Lung microvascular endothelial cell (primary cell): Measurements from ENCODE around the gene CCDC154. TPM values are rescaled to one million over a fixed set of nuclear protein-coding genes. Genes with fewer than 3 reads are reported as not detected.

Source experiments
- DNase-seq, 2 donors: peaks; one replicate each; pipeline versions ENCODE4 v3.0.0 to v3.0.0-alpha.2; 2010; ENCODE audit warnings: low read depth in 2 of 2
- total RNA-seq: library from RNA; depleted of rRNA; stranded (reverse); fragments of >200 nt; gene quantifications from 2 replicates; pipeline ENCODE4 v1.2.1, GENCODE V29; 2014

CCDC154 gene
- total RNA-seq, 1 donor from 2014 or later = 0.40 TPM

DNA sequence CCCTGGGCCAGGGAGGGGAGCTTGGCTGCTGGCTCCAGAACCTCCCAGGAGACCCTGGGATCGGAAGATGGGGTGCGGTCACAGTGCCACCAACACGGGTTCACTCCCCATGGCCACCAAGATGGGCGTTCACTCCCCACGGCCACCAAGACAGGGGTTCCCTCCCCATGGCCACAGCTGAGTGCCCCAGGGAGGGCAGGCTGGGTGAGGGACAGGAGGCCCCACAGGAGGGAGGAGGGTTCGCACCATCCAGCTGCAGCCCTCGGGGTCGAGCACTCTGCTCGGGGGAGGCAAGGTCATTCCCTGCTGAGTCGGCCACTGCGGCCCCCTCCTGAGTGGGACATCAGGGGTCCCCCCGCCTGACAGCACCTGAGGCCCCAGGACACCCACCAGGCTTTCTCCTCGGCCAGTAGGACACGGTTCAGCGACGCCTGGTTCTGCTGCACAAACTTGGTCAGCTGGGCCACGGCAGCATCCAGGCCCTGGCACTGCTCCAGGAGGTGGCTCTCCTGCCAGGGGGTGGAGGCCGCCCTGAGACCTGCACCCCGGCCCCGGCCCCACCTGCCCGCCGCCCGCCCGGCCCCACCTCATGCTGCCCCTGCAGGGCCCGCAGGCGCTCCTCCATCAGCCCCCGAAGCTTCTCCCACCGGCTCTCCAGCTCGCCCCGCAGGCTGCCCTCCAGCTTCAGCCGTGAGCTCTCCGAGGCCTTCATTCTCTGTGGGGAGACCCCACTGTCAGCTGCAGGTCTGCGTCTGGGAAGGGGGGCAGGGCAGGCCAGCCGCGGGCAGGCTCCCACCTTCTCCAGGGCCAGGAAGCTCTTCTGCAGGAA lies 5.9 kb downstream of the CCDC154 start:
- DNase-seq = no peak

DNA sequence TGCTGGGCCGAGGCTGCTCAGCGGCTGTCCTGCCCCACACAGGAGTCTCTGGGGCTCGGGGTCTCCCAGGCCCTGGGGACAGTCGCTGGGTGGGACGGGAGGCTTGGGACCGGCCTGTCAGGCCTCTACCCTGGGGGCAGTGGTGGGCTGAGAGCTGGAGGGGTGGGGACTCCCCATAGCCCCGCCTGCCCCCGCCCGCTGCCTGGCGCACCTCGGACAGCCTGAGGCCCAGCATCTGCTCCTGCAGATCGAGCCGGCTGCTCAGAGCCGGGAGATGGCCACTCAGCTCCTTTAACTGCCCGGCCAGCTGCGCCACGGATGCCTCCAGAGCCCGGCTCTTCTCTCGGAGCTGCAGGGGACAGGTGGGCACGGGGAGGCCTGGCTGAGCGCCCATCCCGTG lies 6.8 kb downstream of the CCDC154 start:
- DNase-seq = no peak

DNA sequence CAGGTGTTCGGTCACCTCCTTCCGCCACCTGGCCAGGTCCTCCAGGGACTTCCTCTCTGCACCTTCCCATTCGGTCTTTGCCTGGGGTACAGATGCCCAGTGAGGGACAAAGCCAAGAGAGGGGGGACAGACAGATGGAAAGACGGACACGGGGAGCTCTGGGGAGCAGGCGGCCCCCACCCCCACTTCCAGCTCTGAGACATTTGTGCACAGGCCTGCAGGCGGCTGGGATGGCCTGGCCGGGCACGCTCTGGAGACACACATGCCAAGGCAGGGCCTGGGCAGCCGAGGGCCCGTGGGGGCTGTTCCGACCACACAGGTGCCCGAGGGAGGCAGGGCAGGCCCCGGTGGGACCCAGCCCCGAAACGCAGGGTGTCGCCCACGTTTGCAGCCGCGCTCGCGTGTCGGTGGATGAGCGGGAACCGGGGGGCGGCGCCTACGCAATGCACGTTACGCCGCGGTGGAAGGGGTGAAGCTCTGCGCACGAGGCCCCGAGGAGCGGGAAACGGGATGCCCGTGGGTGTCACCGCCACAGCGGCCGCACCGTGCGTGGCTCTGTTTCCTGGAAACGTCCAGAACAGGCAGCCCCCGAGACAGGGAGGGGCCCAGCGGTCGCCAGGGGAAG lies 7.5 kb downstream of the CCDC154 start:
- DNase-seq = no peak

DNA sequence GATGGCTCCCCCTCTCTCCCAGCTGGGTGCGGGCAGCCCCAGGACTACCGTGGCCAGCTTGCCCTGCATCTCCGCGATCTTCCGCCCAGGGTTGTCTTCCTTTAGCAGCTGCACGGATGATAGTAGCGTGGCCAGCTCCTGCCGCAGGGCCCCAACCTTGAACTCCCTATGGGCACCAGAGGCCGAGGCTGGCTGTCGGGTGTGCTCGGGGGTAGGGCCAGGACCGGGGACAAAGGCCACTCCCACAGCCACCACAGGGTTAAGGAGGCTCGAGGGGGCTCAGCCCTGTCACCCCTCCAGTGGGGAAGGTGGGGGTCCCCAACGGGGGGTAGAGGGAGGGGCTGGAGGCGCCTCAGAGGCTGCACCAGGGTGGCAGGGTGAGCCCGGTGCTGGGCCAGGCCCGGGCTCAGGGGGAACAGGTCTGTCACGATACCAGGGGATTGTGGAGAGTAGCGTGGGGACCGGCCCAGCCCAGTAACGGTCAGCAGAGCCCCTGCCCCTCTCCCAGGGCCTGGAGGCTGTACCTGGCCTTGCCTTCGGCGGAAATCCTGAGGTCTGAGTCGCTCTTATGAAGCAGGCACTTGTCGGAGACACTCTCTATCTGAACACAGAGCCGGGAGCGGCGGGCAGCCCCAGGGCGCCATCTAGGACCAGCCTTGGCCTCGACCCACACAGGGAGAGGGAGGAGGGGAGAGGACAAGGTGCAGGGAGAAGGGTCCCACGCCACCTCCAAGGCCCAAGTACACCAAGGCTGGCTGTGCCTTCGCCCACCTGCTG lies 8.2 kb downstream of the CCDC154 start:
- DNase-seq = no peak

DNA sequence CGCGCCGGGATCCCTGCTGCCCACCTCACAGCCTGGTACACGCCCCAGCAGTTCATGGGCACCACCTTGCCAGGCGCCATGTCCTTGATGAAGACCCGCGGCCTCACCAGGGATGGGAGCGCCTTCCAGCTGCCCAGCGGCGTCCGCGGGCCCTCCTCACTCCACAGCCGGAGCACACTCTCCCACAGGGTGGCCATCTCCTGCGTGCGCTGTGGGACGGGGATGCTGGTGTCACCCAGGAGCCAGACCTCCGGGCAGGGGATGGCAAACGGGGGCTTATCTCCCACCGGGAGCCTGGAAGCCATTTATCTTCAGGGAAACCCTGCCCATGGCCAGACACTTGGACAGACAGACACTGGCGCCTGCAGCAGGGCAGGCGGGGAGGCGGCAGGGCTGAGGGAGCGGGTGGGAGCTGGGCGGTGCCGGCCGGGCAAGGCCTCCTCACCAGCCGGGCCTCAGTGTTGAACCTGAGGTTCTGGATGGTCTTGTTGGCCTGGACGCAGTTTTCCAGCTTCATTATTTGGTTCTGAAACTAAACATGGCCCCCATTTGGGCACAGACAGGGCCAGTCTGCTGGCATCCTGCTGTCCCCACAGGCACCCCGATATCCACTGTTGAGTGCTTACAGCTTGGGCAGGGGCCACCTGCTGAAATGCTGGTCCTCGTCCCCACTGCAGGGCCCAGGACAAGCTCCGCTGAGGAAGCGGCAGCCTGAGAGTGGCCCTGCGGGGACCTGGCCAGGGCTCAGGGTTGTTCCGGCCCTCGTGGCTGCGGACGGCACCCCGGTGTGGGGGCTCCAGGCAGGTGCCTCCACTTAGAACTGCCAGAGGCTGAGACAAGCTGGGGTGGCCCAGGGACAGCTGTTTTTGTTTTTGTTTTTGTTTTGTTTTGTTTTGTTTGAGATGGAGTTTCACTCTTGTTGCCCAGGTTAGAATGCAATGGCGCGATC lies 9.4 kb downstream of the CCDC154 start:
- DNase-seq = no peak

DNA sequence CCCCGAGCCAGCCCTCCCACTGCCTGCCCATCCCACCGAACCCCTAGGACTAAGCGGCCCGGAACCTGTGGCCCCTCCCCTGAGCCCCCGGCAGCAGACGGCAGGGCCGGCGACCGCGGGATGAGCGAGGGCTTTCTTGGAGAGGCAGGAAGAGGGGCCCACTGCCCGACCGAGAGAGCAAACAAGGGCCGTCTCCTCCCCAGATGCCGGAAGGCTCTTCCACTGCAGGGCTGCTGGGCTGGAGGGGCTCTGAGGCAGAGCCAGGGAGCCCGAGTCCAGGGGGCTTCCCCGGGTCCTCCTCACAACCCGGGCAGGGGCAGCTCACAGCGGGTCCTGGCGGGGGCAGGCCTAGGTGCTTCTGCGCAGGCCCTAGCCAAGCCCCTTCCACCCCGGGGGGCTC lies 10.6 kb downstream of the CCDC154 start:
- no peak for DNase-seq

DNA sequence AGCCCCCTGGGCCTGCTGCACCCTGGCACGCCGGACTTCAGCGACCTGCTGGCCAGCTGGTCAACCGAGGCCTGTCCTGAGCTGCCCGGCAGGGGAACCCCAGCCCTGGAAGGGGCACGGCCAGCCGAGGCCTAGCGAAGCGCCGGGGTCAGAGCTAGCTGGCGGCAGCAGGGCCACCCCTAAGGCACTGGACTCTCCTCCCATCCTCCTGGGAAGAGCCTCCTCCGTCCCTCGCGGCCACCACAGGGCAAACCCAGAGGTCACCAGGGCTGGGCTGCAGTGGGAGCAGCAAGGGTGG lies 11.1 kb downstream of the CCDC154 start:
- no peak for DNase-seq

DNA sequence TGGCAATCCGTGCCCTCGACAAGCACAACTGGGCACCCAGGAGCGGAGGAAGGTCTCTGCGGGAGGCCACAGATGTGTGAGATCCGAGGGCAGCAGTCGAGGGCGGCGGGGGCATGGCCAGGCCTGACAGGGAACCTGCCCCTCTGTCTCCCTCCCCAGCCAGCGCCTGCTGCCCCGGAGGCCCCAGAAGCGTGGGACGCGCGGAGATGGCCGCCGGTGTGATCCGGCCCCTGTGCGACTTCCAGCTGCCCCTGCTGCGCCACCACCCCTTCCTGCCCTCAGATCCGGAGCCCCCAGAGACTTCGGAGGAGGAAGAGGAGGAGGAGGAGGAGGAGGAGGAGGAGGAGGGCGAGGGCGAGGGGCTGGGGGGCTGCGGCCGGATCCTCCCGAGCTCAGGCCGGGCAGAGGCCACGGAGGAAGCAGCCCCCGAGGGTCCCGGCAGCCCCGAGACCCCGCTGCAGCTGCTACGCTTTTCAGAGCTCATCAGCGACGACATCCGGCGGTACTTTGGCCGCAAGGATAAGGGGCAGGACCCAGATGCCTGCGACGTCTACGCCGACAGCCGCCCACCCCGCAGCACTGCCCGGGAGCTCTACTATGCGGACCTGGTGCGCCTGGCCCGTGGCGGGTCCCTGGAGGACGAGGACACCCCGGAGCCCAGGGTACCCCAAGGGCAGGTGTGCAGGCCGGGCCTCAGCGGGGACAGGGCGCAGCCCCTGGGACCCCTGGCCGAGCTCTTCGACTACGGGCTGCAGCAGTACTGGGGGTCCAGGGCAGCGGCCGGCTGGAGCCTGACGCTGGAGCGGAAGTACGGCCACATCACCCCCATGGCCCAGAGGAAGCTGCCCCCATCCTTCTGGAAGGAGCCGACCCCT lies 11.7 kb downstream of the CCDC154 start:
- DNase-seq = no peak

DNA sequence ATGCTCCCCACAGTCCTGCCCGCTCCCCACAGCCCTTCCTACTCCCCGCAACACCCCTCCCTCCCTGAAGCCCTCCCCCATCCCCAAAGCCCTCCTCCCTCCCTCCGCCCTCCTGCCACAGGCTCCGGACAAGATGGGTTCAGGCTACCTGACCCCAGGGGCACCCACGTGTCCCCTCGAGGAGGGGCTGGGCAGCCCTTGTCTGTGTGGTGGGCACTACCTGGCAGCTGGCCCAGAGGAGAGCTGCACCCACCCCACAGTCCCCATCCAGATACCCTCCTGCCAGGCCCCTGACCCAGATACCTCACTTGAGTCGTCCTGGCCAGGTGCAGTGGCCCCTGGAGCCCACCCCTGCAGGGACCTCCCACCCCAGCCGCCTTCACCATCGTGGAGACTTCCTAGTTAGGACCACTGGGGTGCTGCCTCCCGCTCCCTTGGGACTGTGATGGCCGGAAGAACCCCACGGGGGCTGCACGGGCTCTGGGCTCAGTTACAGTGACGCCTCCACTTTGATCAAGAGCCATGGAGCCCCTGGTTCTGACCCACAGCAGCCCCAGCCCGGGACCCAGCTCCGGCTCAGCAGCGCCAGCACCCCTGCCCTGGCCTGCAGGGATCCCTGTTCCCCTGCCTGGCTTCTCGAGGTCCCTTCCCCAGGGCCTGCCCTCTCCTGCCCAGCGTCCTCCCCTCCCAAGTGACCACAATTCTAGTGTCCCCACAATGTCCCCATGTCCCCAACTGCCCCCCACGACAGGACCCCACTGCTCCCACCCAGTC lies 12.7 kb downstream of the CCDC154 start:
- no peak for DNase-seq

DNA sequence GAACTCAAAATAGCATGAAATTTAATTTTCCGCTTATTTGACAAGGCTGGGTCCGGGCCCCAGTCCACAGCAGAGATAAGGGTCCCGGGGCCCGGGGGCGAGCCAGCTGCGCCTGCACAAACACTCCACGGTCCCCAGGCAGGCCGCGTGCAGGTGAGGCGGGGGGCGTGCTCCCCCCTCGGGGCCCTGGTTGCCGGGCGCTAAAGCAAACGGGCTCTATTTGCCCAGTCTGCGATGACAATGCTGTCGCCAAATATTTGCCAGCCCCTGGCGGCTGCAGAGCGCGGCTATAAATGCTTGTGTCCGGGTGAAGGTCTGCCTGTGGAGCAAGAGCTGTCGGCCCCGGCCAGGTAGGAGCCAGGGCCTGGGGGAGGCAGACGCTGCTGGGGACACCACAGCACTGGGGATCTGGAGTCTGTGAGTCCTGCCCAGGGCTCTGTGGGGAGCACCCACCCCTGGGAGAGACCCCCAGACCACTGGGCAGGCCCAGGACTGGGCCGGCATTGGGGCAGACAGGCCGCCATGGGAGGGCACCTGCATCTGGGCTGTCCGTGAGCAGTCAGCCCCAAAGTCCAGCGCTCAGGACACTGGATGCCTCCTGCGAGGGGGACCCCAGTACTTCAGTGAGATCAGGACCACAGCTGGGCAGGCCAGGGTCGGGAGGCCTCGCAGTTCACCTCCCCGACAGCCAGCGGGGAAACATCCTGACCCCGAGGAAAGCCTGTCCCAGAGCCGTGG lies 13.4 kb downstream of the CCDC154 start, which contains the start of gene PERCC1:
Gene PERCC1 (plus strand): TSS at position 320 of the 738 bp plus-strand sequence. CDS start 1,516 bp downstream, outside the sequence.
- no peak for DNase-seq

DNA sequence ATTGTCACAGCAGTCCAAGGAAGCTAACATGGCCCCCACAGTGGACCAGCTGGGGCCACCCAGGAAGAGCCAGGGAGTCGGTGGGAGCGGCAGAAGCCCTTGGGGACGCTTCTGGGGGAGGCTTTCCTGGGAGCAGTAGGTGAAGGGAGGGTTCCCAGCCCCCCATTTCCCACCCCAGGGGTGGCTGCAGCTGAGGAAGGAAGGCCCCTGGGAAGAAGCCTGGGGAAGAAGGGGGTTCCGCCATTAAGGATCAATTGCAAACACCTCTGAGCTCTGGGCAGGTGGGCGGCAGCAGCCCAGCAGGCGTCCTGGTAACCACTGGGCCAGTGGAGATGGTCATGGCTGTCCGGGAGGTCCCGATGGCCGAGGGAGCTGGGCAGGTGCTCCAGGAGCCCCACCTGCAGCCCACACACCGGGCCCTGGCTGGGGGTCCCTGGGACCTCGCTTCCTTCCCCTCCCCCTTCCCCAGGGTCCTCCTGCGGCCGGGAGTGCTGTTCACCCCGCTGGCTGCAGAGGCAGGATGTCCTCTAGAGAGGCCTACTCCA lies 14.1 kb downstream of the CCDC154 start:
- no peak for DNase-seq

DNA sequence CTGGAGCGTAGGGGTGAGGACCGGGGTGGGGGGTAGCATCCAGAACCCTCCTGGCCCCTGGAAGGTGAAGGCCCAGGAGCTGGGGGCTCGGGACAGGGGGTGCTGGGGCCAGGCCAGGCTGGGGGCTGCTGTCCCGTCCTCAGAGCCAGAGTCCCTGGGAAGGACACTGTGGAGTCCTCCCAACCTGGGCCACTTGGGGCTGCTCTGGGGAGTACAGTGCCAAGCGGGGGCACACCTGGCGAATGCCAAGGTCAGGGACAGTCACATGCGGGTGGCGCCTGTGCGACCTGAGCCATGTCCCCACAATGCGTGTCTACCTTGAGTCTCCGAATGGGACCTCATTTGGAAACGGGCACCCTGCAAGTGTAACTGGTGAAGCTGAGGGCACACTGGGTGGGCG lies 14.7 kb downstream of the CCDC154 start:
- no peak for DNase-seq

DNA sequence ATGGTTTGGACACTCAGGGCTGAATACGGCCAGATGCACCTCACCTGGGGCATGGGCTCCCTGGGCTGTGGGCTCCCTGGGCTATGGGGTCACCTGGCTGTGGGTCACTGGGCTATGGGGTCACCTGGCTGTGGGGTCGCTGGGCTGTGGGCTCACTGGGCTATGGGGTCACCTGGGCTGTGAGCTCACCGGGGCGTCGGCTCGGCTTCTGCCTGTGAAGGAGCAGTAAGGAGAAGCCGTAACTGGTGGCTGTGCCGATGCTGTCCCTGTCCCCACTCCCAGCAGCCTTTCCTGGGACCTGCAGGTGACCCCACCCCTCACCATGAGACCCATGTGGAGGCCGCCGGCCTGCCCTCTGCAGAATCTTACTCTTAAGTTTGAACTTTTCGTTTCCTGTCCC lies 15.3 kb downstream of the CCDC154 start:
- no peak for DNase-seq

DNA sequence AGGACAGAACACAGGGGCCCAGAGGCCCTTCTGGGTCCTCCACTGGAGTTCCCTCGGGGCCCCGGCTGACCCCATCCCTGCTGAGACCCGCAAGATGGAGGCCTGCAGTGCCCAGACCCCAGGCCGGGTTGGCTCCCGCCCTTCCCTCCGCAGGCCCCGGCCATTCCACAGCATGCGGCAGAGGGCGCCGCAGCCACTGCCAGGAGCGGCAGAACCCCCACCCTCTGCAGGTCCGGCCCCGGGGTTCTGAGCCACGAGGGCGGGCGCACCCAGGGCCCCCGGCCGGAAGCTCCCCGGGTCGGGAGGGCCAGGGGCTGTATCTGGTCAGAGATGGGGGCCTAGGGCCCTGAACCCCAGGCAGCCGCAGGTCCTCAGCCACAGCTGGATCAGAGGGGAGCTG lies 15.8 kb downstream of the CCDC154 start:
- peak; percentile 29 to 54 for DNase-seq

DNA sequence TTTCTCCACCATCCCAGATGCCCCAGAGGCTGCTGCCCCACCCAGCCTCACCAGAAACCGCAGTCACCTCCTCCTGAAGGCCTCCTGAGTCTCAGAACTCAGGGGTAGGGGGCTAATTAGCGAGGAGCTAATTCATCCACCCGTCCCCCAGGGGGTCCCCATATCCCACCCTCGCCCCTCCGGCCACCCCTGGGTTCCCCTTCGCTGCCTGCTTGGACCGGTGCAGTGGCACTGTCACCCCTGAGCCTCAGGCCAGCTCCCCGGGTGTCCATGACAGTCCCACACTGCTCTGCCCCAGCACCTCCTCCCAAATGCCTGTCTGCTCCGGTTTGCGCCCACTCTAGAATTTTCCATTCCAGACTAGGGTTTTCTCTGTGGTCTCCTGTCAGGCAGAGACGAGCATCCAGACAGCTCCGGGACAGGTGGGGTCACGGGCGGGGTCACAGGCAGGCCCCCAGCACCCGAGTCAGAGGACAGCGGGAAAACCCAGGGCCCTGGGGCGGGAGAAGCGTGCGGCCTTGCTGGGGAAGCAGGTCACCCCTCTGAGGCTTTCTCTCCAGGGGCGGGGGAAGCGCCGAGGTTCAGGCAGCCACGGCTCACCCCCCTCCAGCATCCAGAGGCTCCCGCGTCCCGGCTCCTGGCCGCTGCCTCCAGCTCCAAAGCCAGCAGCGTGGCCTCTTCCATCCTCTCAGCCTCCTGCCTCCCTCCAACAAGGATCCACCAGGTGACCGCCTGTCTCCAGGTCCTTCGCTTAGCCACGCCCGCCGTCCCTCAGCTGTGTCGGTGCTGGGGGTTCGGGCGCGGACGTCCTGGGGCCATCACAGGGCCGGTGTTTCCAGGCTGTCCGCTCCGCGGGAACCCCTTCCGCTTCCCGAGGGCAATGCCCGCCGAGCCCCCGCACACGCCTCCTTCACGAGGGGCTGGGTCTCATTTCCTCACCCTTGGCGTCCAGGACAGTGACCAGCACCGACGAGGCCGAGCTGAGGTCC lies 16.6 kb downstream of the CCDC154 start:
- no peak for DNase-seq

DNA sequence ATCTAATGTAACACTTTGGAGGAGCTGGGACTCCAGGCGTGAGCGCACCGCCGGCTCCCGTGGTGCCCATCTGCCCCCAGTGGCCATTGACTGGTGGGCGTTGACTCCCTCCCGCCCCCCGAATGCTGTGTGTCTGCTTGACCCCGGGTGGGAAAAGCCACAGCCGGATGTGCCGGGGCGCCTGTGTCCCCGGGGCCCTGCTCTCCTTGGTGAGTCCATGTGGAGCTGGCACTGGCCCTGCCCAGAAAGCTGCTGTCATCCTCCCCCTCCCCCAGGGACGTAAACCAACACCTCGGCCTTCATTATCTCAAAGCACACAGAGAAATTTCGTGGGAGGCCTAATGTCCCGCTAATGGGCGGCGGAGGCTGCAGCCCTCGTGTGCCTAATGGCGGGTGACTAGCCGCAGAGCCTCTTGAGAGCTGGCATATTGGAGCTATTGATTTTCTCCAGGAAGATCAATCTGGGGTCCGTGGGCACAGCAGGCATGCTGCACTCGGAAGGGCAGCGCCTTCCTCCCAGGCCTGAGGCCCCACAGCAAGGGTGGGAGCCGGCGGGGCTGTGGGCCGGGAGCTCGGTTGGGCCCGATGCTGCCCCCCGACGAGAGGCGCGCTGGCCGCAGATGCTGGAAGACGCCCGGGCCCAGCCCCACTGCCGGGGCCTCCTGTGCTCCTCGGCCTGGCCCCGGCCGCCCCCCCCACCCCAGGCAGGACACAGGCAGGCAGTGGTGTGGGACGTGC lies 17.5 kb downstream of the CCDC154 start:
- DNase-seq = no peak
